Neural crest cell (in vitro differentiated cells): Measurements from ENCODE around the gene CDRT4. TPM values are rescaled to one million over a fixed set of nuclear protein-coding genes. Genes with fewer than 3 reads are reported as not detected.

Experiments used
- DNase-seq: peaks from one replicate; pipeline ENCODE4 v3.0.0; 2021; ENCODE audit warnings: low read depth, mixed read lengths, low spot score
- H3K27ac Mint-ChIP-seq: one replicate; pipeline ENCODE4 v1.8.0; 2021; ENCODE audit warnings: mild to moderate bottlenecking, mixed read lengths; ENCODE audit not compliant: unreplicated experiment
- H3K27me3 Mint-ChIP-seq: 2 replicates; pipeline ENCODE4 v1.8.0; 2021; ENCODE audit warnings: low read depth, mild to moderate bottlenecking, mixed read lengths
- H3K36me3 Mint-ChIP-seq: 2 replicates; pipeline ENCODE4 v1.8.0; 2021; ENCODE audit warnings: low read depth, mild to moderate bottlenecking, mixed read lengths
- H3K4me1 Mint-ChIP-seq: 2 replicates; pipeline ENCODE4 v1.8.0; 2021; ENCODE audit warnings: mixed read lengths
- H3K4me3 Mint-ChIP-seq: one replicate; pipeline ENCODE4 v1.8.0; 2021; ENCODE audit warnings: mild to moderate bottlenecking, mixed read lengths
- H3K9me3 Mint-ChIP-seq: 2 replicates; pipeline ENCODE4 v1.8.0; 2021; ENCODE audit warnings: mixed read lengths
- total RNA-seq: library from RNA; stranded (reverse); gene quantifications from 2 replicates; pipeline ENCODE4 v1.2.1, GENCODE V29; 2021
- TF ChIP-seq, protein P1 (sequence below): fragments of 200-600 bp; sonication (generic); conservative IDR thresholded peaks from 2 replicates; pipeline ENCODE4 v1.5.0; 2021; ENCODE audit warnings: antibody characterized with exemption, mild to moderate bottlenecking

Gene CDRT4
- total RNA-seq, 1 donor from 2014 or later: 2.8 TPM

DNA sequence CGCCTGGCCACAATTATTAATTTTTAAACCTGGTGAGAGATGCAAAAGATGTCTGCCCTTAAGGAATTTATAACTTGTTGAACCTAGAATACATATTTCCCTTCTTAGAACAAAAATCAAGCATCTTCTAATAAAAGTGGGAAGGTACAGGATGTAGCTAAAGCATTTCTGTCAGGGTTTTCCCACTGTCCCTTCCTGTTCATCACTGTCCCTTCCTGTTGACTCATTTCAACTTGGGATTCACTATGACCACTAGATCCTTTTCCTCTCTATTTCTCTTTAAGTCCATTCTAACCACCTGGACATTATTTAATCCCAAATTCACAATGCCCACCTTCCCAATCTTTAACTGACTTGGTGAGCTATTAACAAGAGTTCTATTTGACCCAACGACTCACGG is 33.9 kb upstream of the CDRT4 start:
- H3K9me3 Mint-ChIP-seq: no peaks in the 10 kb centered on the region
- peaks cover 14% of the 10 kb centered on the region for H3K4me1 Mint-ChIP-seq
- no peak overlapping the region for H3K27ac Mint-ChIP-seq
- TF ChIP-seq, protein P1, sequence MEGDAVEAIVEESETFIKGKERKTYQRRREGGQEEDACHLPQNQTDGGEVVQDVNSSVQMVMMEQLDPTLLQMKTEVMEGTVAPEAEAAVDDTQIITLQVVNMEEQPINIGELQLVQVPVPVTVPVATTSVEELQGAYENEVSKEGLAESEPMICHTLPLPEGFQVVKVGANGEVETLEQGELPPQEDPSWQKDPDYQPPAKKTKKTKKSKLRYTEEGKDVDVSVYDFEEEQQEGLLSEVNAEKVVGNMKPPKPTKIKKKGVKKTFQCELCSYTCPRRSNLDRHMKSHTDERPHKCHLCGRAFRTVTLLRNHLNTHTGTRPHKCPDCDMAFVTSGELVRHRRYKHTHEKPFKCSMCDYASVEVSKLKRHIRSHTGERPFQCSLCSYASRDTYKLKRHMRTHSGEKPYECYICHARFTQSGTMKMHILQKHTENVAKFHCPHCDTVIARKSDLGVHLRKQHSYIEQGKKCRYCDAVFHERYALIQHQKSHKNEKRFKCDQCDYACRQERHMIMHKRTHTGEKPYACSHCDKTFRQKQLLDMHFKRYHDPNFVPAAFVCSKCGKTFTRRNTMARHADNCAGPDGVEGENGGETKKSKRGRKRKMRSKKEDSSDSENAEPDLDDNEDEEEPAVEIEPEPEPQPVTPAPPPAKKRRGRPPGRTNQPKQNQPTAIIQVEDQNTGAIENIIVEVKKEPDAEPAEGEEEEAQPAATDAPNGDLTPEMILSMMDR: no peak
- no peak overlapping the region for H3K4me3 Mint-ChIP-seq
- H3K27me3 Mint-ChIP-seq: no peaks in the 10 kb centered on the region
- no peak for DNase-seq
- peaks cover 13% of the 10 kb centered on the region for H3K36me3 Mint-ChIP-seq

DNA sequence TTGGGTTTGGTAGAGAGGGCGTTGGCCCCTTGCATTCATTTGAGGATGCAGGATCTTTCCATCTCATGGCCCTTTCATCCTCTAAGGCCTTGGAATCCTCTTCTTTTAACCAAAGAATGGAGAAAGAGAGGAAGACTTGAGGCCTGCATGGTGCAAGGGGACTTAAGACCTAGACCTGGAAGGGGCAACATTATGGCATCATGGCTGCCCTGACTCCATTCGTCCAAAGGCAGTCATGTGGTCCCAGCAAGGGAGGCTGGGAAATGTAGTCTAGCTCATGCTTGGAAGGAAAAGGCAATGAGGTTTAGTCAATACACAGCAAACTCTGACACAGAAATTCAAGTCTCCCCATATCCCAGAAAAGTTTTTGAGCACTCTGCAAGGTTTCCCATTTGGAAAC is 30.7 kb upstream of the CDRT4 start:
- Mint-ChIP-seq H3K27ac (no peak overlapping the region), H3K27me3 (no peaks in the 10 kb centered on the region), H3K9me3 (no peaks in the 10 kb centered on the region), H3K4me3 (no peak overlapping the region), H3K4me1 (peaks cover 27% of the 10 kb centered on the region), H3K36me3 (peaks cover 23% of the 10 kb centered on the region)
- DNase-seq: no peak
- TF ChIP-seq, protein P1: no peak

- H3K36me3 Mint-ChIP-seq: peaks cover 23% of the 10 kb centered on the region
- no peak overlapping the region for H3K27ac Mint-ChIP-seq
- TF ChIP-seq, protein P1: no peak
- H3K4me3 Mint-ChIP-seq: no peak overlapping the region
- no peaks in the 10 kb centered on the region for H3K9me3 Mint-ChIP-seq
- DNase-seq: no peak
- H3K4me1 Mint-ChIP-seq: peaks cover 24% of the 10 kb centered on the region
- H3K27me3 Mint-ChIP-seq: no peaks in the 10 kb centered on the region
These were observed 29.6 kb upstream of the CDRT4 start for GRCh38 chr17:15496735-15497670.

DNA sequence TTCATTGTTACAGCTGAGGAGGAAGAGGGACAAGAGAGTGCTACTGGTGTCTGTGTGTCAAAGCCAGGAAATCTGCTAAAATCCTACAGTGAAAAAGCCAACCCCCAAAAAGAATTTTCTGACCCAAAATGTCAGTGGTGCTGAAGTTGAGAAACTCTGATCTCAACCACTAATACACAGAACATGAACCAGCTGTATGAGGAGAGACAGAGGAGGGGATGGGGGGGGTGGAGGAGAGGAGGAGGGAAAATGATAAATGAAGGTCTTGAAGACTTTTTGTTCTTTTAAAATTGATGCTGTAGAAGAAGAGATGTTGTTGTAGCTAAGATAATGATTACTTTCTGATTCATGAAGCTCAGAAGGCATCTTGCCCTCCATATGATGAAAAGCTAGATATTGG is 27.4 kb upstream of the CDRT4 start:
- Mint-ChIP-seq H3K9me3 (no peaks in the 10 kb centered on the region), H3K27ac (no peak overlapping the region), H3K36me3 (peaks cover 29% of the 10 kb centered on the region), H3K4me1 (peaks cover 37% of the 10 kb centered on the region), H3K4me3 (no peak overlapping the region), H3K27me3 (no peaks in the 10 kb centered on the region)
- TF ChIP-seq, protein P1: no peak
- no peak for DNase-seq

DNA sequence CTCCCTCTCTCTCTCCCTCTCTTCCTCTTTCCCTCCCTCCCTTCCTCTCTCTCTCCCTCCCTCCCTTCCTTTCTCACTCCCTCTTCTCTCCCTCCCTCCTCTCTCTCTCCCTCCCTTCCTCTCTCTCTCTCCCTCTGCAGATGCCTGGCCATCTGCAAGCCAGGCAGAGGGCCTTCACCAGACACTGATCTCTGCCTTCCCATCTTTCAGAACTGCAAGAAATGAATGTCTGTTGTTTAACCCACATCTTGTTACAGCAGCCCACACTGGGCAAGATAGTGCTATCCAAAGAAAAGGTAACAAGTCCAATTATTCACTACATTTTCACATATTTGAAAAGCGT is 26.2 kb upstream of the CDRT4 start:
- peaks cover 33% of the 10 kb centered on the region for H3K36me3 Mint-ChIP-seq

More for the DNA sequence above, 26.2 kb upstream of the CDRT4 start:
- TF ChIP-seq, protein P1: no peak
- Mint-ChIP-seq H3K27me3 (no peaks in the 10 kb centered on the region), H3K9me3 (no peaks in the 10 kb centered on the region), H3K4me1 (peaks cover 41% of the 10 kb centered on the region), H3K27ac (no peak overlapping the region), H3K4me3 (no peak overlapping the region)
- no peak for DNase-seq
